ENCODE data around the gene STRIP2. TPM values are rescaled to one million over a fixed set of nuclear protein-coding genes. Genes with fewer than 3 reads are reported as not detected.
"Not testable (repeated sequence)": the region's sequence is repeated elsewhere in the genome, so short reads cannot be mapped to it uniquely, and the experiment has no call there.

The STRIP2 gene
- total and polyA plus RNA-seq, 5 donors from 2014 or later: 0.13 to 1.7 (median 0.67) TPM; not detected in 1

DNA sequence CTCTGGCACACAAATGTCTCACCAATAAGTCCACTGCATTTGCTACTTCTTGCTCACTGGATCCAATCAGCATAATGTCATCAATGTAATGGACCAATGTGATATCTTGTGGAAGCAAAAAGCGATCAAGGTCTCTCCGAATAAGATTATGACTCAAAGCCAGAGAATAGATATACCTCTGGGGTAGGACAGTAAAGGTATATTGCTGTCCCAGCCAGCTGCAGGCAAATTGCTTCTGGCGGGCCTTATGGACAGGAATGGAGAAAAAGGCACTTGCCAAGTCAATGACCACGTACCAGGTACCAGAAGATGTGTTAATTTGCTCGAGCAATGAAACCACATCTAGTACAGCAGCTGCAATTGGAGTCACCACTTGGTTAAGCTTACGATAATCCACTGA lies 13.2 kb downstream of the STRIP2 start:
- not testable (repeated sequence) for H3K4me1 Mint-ChIP-seq; H3K9me3 ChIP-seq (ENCODE audit: control insufficient read depth in 2 of 2, low read length in 2 of 2); H3K4me3 Mint-ChIP-seq; H3K36me3 ChIP-seq (ENCODE audit: control insufficient read depth, insufficient read depth, low read length); H3K4me3 ChIP-seq (ENCODE audit: low read depth, low read length); H3K27me3 ChIP-seq (ENCODE audit: control insufficient read depth, insufficient read depth, low read length); ATAC-seq (ENCODE audit: low read depth in 2 of 2); H3K27me3 Mint-ChIP-seq; H3K4me1 ChIP-seq (ENCODE audit: control insufficient read depth, insufficient read depth, low read length, poor library complexity, severe bottlenecking); H3K27ac ChIP-seq (ENCODE audit: insufficient read depth, low read length, poor library complexity, severe bottlenecking); H3K36me3 Mint-ChIP-seq; DNase-seq; H3K27ac Mint-ChIP-seq
- peaks cover 0 to 10% (median 3%) of the 10 kb centered on the region in 7 donors for H3K9me3 Mint-ChIP-seq

DNA sequence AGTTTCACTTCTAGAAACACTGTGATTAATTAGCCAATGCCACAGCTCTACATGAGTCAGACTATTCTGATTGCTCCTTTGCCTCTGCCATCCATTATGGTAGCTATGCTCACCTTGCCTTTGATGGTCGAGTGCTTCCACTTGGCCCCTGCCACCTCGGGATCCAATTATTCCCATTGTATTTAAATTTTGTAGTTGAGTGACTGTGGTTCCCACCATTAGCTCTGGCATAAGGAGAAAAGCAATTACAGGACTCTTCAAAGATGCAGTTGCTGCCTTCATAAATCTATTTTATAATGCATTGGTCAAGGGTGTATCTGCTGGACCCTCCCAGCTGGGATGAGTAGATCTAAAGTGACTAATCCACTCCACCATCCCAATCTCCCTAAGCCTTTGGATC lies 14.4 kb downstream of the STRIP2 start:
- not testable (repeated sequence) for H3K4me3 ChIP-seq (ENCODE audit: low read depth, low read length); H3K4me1 Mint-ChIP-seq; H3K27me3 Mint-ChIP-seq; ATAC-seq (ENCODE audit: low read depth in 2 of 2); H3K9me3 ChIP-seq (ENCODE audit: control insufficient read depth in 2 of 2, low read length in 2 of 2); DNase-seq; H3K27ac Mint-ChIP-seq; H3K4me3 Mint-ChIP-seq; H3K36me3 Mint-ChIP-seq; H3K27me3 ChIP-seq (ENCODE audit: control insufficient read depth, insufficient read depth, low read length); H3K4me1 ChIP-seq (ENCODE audit: control insufficient read depth, insufficient read depth, low read length, poor library complexity, severe bottlenecking); H3K36me3 ChIP-seq (ENCODE audit: control insufficient read depth, insufficient read depth, low read length); H3K27ac ChIP-seq (ENCODE audit: insufficient read depth, low read length, poor library complexity, severe bottlenecking)
- H3K9me3 Mint-ChIP-seq: peaks cover 0 to 10% (median 3%) of the 10 kb centered on the region in 7 donors

DNA sequence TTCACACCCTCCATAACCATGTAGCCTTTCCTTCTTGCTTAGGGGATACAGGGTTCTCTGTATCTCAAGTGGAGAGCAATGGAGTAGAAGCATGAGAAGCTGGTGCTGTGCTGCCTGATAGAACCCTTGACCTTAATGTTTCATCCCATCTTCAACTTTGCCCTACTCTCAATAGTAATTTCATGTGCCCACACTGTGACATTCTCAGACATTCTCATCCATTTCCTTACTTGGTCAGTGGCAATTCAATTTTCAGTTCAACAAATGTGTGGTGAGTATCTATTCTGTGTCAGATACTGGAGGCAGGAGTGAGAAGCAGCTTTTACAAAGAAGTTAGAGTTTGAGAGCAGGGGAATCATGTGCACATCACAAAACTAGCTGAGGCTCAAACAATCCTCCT lies 16.1 kb downstream of the STRIP2 start:
- Histone ChIP-seq H3K4me3 (ENCODE audit: low read depth, low read length) (no peak overlapping the region), H3K4me1 (ENCODE audit: control insufficient read depth, insufficient read depth, low read length, poor library complexity, severe bottlenecking) (no peaks in the 10 kb centered on the region), H3K9me3 (ENCODE audit: control insufficient read depth in 2 of 2, low read length in 2 of 2) (no peaks in the 10 kb centered on the region), H3K36me3 (ENCODE audit: control insufficient read depth, insufficient read depth, low read length) (no peaks in the 10 kb centered on the region), H3K27me3 (ENCODE audit: control insufficient read depth, insufficient read depth, low read length) (no peaks in the 10 kb centered on the region), H3K27ac (ENCODE audit: insufficient read depth, low read length, poor library complexity, severe bottlenecking) (no peak overlapping the region)
- H3K27me3 Mint-ChIP-seq: no peaks in the 10 kb centered on the region
- no peaks in the 10 kb centered on the region for H3K4me1 Mint-ChIP-seq
- peaks cover 9% of the 10 kb centered on the region for H3K36me3 Mint-ChIP-seq
- H3K27ac Mint-ChIP-seq: no peak overlapping the region
- H3K9me3 Mint-ChIP-seq: peaks cover 0 to 10% (median 3%) of the 10 kb centered on the region in 7 donors
- no peak for ATAC-seq (ENCODE audit: low read depth in 2 of 2)
- no peak for DNase-seq
- H3K4me3 Mint-ChIP-seq: no peak overlapping the region

DNA sequence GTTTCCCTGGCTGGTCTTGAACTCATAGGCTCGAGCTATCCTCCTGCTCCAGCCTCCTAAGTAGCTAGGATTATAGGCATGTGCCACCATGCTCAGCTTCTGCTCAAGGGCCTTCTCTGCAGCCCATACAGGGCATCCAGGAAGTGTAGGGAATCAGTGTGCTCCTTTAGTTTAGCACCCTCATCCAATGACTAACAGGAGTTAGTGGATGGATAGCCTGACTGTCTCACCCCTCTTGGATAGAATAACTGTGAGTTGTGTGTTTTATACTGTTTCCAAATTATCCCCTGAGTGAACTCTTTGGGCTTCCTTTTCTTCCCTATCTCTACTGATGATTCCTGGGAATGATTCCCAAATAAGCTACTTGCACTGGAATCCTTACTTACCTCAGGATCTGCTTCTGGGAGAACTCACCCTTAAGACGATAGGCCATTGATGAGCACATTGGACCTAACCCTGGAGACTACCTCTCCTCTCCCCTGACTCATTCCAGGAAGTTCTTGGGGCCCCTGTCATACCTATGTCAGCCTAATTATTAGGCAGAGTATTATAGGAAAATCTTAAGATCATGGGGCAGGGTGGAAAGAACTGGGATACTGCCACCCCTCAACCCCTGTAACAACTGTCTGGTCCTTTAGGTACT lies 18.5 kb downstream of the STRIP2 start:
- no peaks in the 10 kb centered on the region for H3K36me3 ChIP-seq (ENCODE audit: control insufficient read depth, insufficient read depth, low read length)
- H3K27ac Mint-ChIP-seq: no peak overlapping the region
- H3K4me3 Mint-ChIP-seq: no peak overlapping the region
- no peaks in the 10 kb centered on the region for H3K4me1 Mint-ChIP-seq
- peaks cover 9% of the 10 kb centered on the region for H3K36me3 Mint-ChIP-seq
- H3K27ac ChIP-seq (ENCODE audit: insufficient read depth, low read length, poor library complexity, severe bottlenecking): no peak overlapping the region
- H3K27me3 ChIP-seq (ENCODE audit: control insufficient read depth, insufficient read depth, low read length): no peaks in the 10 kb centered on the region
- DNase-seq (no peak), ATAC-seq (ENCODE audit: low read depth in 2 of 2) (no peak)
- no peaks in the 10 kb centered on the region for H3K9me3 ChIP-seq (ENCODE audit: control insufficient read depth in 2 of 2, low read length in 2 of 2)
- H3K9me3 Mint-ChIP-seq: peaks cover 0 to 9% (median 3%) of the 10 kb centered on the region in 7 donors
- H3K4me3 ChIP-seq (ENCODE audit: low read depth, low read length): no peak overlapping the region
- no peaks in the 10 kb centered on the region for H3K27me3 Mint-ChIP-seq
- H3K4me1 ChIP-seq (ENCODE audit: control insufficient read depth, insufficient read depth, low read length, poor library complexity, severe bottlenecking): no peaks in the 10 kb centered on the region

DNA sequence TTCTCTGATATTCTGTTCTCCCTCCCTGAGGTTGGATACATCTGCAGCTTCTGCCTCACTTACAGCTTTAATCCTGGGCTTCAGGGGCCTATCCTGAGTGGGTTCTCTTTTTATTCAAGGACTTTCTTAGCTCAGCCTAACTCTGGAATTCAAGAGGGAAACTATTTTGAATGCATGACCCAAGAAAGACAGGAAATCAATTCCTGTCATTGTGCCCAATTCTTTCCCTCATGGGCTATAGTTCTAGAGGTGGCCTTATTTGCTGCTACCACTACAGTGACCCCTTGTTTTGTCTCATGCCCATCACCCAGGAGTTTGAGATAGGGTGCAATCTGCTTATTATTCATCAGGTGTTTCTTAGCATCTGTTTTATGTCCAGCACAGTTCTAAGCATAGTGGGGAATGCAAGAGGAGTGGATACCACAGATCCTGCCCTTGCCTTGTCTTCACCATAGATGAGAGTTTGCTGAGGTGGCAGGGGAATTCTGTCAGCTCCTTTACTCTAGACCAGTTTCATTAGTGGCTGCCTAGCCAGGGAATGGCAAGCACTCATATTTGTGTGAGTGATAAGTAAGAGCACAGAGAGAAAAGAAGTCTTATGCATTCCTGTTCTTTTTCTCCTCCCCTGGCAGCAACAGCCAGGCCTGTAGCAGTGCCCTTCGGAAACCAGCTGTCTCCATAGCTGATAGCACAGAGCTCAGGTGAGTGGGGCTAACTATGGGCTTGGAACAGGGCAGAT lies 19.4 kb downstream of the STRIP2 start:
- Histone ChIP-seq H3K4me1 (ENCODE audit: control insufficient read depth, insufficient read depth, low read length, poor library complexity, severe bottlenecking) (no peaks in the 10 kb centered on the region), H3K27me3 (ENCODE audit: control insufficient read depth, insufficient read depth, low read length) (no peaks in the 10 kb centered on the region), H3K4me3 (ENCODE audit: low read depth, low read length) (no peak overlapping the region), H3K27ac (ENCODE audit: insufficient read depth, low read length, poor library complexity, severe bottlenecking) (no peak overlapping the region), H3K36me3 (ENCODE audit: control insufficient read depth, insufficient read depth, low read length) (no peaks in the 10 kb centered on the region), H3K9me3 (ENCODE audit: control insufficient read depth in 2 of 2, low read length in 2 of 2) (no peaks in the 10 kb centered on the region)
- Mint-ChIP-seq H3K27me3 (no peaks in the 10 kb centered on the region), H3K4me1 (no peaks in the 10 kb centered on the region), H3K36me3 (peaks cover 6% of the 10 kb centered on the region), H3K9me3 (peaks cover 0 to 8% (median under 1%) of the 10 kb centered on the region in 7 donors), H3K27ac (no peak overlapping the region), H3K4me3 (no peak overlapping the region)
- DNase-seq (no peak), ATAC-seq (ENCODE audit: low read depth in 2 of 2) (no peak)

DNA sequence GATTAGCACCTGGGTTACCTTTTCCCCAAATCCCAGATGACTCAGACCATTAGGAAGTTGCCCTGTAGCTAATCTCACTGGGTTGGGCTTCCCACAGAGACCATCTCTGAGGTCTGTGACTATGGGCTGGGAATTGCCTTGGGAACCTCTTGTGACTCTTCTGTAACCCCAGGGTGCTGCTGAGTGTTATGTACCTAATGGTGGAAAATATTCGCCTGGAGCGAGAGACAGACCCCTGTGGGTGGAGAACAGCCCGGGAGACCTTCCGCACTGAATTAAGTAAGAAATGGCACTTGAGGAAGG lies 20.0 kb downstream of the STRIP2 start:
- Histone ChIP-seq H3K9me3 (ENCODE audit: control insufficient read depth in 2 of 2, low read length in 2 of 2) (no peaks in the 10 kb centered on the region), H3K4me3 (ENCODE audit: low read depth, low read length) (no peak overlapping the region), H3K27me3 (ENCODE audit: control insufficient read depth, insufficient read depth, low read length) (no peaks in the 10 kb centered on the region), H3K4me1 (ENCODE audit: control insufficient read depth, insufficient read depth, low read length, poor library complexity, severe bottlenecking) (no peaks in the 10 kb centered on the region), H3K36me3 (ENCODE audit: control insufficient read depth, insufficient read depth, low read length) (no peaks in the 10 kb centered on the region), H3K27ac (ENCODE audit: insufficient read depth, low read length, poor library complexity, severe bottlenecking) (no peak overlapping the region)
- ATAC-seq (ENCODE audit: low read depth in 2 of 2) (no peak), DNase-seq (no peak)
- Mint-ChIP-seq H3K4me3 (no peak overlapping the region), H3K27ac (peak overlapping the region in 1 of 3 donors; percentile 60), H3K4me1 (no peaks in the 10 kb centered on the region), H3K36me3 (peaks cover under 1% of the 10 kb centered on the region), H3K27me3 (no peaks in the 10 kb centered on the region), H3K9me3 (peaks cover 0 to 4% (median 0%) of the 10 kb centered on the region in 7 donors)

DNA sequence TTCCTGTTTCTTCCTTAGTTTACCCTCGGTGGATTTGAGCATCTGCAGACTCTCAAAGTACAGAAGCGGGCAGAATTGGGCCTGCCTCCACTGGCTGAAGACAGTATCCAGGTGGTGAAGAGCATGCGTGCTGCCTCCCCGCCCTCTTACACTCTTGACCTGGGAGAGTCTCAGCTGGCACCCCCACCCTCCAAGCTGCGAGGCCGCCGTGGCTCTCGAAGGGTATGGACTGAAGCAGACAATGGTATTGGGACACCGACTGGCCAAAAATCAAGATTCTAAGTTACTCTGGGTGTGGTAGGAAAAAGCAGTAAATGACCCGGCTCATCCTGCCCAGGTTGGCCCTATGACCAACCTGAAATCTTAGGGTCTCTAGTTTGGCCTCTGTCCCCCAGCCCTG lies 22.2 kb downstream of the STRIP2 start:
- H3K36me3 Mint-ChIP-seq: no peaks in the 10 kb centered on the region
- Histone ChIP-seq H3K9me3 (ENCODE audit: control insufficient read depth in 2 of 2, low read length in 2 of 2) (no peaks in the 10 kb centered on the region), H3K4me3 (ENCODE audit: low read depth, low read length) (no peak overlapping the region), H3K27ac (ENCODE audit: insufficient read depth, low read length, poor library complexity, severe bottlenecking) (no peak overlapping the region), H3K27me3 (ENCODE audit: control insufficient read depth, insufficient read depth, low read length) (no peaks in the 10 kb centered on the region), H3K36me3 (ENCODE audit: control insufficient read depth, insufficient read depth, low read length) (no peaks in the 10 kb centered on the region), H3K4me1 (ENCODE audit: control insufficient read depth, insufficient read depth, low read length, poor library complexity, severe bottlenecking) (no peaks in the 10 kb centered on the region)
- H3K9me3 Mint-ChIP-seq: no peaks in the 10 kb centered on the region
- no peaks in the 10 kb centered on the region for H3K27me3 Mint-ChIP-seq
- H3K27ac Mint-ChIP-seq: no peak overlapping the region
- DNase-seq (no peak), ATAC-seq (ENCODE audit: low read depth in 2 of 2) (no peak)
- H3K4me1 Mint-ChIP-seq: no peaks in the 10 kb centered on the region
- no peak overlapping the region for H3K4me3 Mint-ChIP-seq

DNA sequence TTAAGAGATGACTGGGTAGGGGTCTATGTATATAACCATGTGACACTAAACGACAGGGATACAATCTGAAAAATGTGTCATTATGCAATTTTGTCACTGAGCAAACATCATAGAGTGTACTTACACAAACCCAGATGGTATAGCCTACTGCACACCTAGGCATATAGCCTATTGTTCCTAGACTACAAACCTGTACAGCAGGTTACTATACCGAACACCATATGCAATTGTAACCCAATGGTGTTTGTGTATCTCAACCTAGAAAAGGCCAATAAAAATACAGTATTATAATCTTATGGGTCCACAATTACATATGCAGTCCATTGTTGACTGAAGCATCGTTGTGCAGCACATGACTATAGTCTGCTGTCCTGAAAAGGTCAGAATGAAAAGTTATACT lies 22.9 kb downstream of the STRIP2 start:
- Mint-ChIP-seq H3K27ac (no peak overlapping the region), H3K4me1 (no peaks in the 10 kb centered on the region), H3K4me3 (no peak overlapping the region), H3K27me3 (no peaks in the 10 kb centered on the region), H3K9me3 (no peaks in the 10 kb centered on the region), H3K36me3 (no peaks in the 10 kb centered on the region)
- ATAC-seq (ENCODE audit: low read depth in 2 of 2) (no peak), DNase-seq (no peak)
- Histone ChIP-seq H3K4me1 (ENCODE audit: control insufficient read depth, insufficient read depth, low read length, poor library complexity, severe bottlenecking) (no peaks in the 10 kb centered on the region), H3K27ac (ENCODE audit: insufficient read depth, low read length, poor library complexity, severe bottlenecking) (no peak overlapping the region), H3K36me3 (ENCODE audit: control insufficient read depth, insufficient read depth, low read length) (no peaks in the 10 kb centered on the region), H3K27me3 (ENCODE audit: control insufficient read depth, insufficient read depth, low read length) (no peaks in the 10 kb centered on the region), H3K4me3 (ENCODE audit: low read depth, low read length) (no peak overlapping the region), H3K9me3 (ENCODE audit: control insufficient read depth in 2 of 2, low read length in 2 of 2) (no peaks in the 10 kb centered on the region)

Measured in CD4-positive, CD25-positive, alpha-beta regulatory T cell (primary cell).